Measurements from ENCODE around the gene UNC45A. TPM values are rescaled to one million over a fixed set of nuclear protein-coding genes. Genes with fewer than 3 reads are reported as not detected.

UNC45A gene
- total and polyA plus RNA-seq, 2 donors (not counting 1 experiment from before 2014, with no cell fraction given): 56.3 to 79.0 TPM

DNA sequence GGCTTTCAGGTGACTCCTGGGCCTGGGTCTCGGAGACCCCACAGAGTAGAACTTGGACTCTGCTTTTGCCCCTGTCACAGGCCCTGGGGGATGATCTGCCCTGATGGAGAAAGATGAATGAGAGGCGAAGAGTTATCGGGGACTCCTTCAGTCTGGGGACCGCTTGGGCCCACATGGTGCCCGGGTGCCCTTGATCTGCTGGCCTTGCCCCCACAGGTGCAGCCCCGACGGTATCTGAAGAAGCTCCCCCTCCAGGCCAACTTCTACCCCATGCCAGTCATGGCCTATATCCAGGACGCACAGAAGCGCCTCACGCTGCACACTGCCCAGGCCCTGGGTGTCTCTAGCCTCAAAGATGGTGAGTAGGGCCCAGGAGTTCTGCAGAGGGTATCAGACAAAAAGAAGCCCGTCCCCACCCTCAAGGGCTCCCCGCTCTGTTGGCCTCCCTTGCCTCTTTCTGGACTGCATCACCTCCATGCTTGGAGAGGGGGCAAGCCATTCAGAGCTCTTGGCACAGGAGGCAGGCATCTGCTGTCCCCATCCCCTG is 21.6 kb upstream of the UNC45A start:
- 100% methylated on average over 9 of the region's 12 CpGs for WGBS (ENCODE audit: insufficient coverage)
- H4K20me1 ChIP-seq (ENCODE audit: control insufficient read depth, insufficient read depth, low read length, poor library complexity, severe bottlenecking): no peaks in the 10 kb centered on the region
- no peak for ATAC-seq (ENCODE audit: low read depth)
- Mint-ChIP-seq H3K4me1 (peaks cover 10% of the 10 kb centered on the region), H3K4me3 (no peak overlapping the region), H3K27ac (no peak overlapping the region), H3K27me3 (no peaks in the 10 kb centered on the region), H3K9me3 (ENCODE audit: insufficient read depth) (no peaks in the 10 kb centered on the region)
- no peak overlapping the region for H3K4me3 ChIP-seq (ENCODE audit: control extremely low read depth in 1 of 5, extremely low read depth in 1 of 5, insufficient read depth in 1 of 5, low read depth in 2 of 5, low read length in 4 of 5)
- no peak overlapping the region for H3K27ac ChIP-seq (ENCODE audit: low read length in 2 of 2)
- H3K27me3 ChIP-seq (replicated peaks in 1 of 4; ENCODE audit: control extremely low read depth in 1 of 4, control insufficient read depth in 3 of 4, insufficient read depth in 4 of 4, low read length in 3 of 4): no peaks in the 10 kb centered on the region
- no peak overlapping the region for H2AFZ ChIP-seq (ENCODE audit: insufficient read depth, low read depth, low read length, poor library complexity, severe bottlenecking)
- H3K4me2 ChIP-seq (replicated peaks; ENCODE audit: low read depth, low read length, poor library complexity, severe bottlenecking): no peak overlapping the region
- ChIA-PET CTCF (interaction anchor here (1.8 kb wide), 1 partner anchor 19 kb away, joined by 5 read pairs; the partner anchor contains the start of gene HDDC3), POLR2A (no interaction called here)
- TF ChIP-seq, protein P1, sequence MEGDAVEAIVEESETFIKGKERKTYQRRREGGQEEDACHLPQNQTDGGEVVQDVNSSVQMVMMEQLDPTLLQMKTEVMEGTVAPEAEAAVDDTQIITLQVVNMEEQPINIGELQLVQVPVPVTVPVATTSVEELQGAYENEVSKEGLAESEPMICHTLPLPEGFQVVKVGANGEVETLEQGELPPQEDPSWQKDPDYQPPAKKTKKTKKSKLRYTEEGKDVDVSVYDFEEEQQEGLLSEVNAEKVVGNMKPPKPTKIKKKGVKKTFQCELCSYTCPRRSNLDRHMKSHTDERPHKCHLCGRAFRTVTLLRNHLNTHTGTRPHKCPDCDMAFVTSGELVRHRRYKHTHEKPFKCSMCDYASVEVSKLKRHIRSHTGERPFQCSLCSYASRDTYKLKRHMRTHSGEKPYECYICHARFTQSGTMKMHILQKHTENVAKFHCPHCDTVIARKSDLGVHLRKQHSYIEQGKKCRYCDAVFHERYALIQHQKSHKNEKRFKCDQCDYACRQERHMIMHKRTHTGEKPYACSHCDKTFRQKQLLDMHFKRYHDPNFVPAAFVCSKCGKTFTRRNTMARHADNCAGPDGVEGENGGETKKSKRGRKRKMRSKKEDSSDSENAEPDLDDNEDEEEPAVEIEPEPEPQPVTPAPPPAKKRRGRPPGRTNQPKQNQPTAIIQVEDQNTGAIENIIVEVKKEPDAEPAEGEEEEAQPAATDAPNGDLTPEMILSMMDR (IDR thresholded peaks at IDR 0.05): no peak
- no peak for TF ChIP-seq EZH2 (IDR thresholded peaks at IDR 0.05; ENCODE audit: borderline replicate concordance, insufficient read depth, low read depth, low read length, poor library complexity, severe bottlenecking)
- H3K79me2 ChIP-seq (ENCODE audit: control insufficient read depth, insufficient read depth, low read length): no peaks in the 10 kb centered on the region
- H3K9ac ChIP-seq (ENCODE audit: low read length): no peak overlapping the region
- H3K36me3 ChIP-seq (replicated peaks in 1 of 2; ENCODE audit: control extremely low read depth in 1 of 2, control insufficient read depth in 1 of 2, extremely low read depth in 1 of 2, insufficient read depth in 2 of 2, low read length in 1 of 2): peaks cover 1 to 87% of the 10 kb centered on the region in 2 experiments
- no peaks in the 10 kb centered on the region for H3K9me3 ChIP-seq (ENCODE audit: control extremely low read depth in 1 of 3, control insufficient read depth in 2 of 3, insufficient read depth in 1 of 3, low read length in 2 of 3)
- no peak for DNase-seq
- intact Hi-C loops (cut with micrococcal nuclease): no loop called here
- peaks cover 0 to 11% of the 10 kb centered on the region in 2 donors for H3K4me1 ChIP-seq (ENCODE audit: control insufficient read depth in 2 of 2, insufficient read depth in 2 of 2, low read length in 2 of 2)

DNA sequence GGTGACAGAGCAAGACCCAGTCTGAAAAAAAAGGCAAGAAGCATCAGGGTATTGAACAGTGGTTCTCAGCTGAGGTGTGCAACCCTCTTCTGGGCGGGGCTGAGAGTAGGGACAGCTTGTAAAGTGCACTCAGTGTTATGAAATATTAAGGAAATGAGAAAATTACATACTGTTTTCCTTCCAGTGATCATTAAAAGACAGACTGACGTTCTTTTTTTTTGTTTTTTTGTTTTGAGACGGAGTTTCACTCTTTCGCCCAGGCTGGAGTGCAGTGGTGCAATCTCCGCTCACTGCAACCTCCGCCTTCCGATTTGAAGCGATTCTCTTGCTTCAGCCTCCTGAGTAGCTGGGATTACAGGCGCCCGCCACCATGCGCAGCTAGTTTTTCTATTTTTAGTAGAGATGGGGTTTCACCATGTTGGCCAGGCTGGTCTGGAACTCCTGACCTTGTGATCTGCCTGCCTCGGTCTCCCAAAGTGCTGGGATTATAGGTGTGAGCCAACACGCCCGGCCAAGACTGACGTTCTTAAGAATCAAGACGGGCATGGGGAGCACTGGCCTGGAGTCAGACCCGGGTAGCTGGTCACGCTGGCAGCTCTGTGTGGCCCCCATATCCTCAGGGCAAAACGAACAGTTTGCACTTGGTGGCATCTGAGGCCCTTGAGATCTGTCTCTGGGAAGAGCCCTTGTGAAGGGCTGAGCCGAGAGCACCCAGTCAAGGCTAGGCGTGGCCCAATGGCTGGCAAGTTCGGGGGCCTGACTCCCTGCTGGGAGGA is 20.6 kb upstream of the UNC45A start:
- Histone ChIP-seq H3K9ac (ENCODE audit: low read length) (no peak overlapping the region), H3K4me1 (ENCODE audit: control insufficient read depth in 2 of 2, insufficient read depth in 2 of 2, low read length in 2 of 2) (peaks cover 0 to 11% of the 10 kb centered on the region in 2 donors), H4K20me1 (ENCODE audit: control insufficient read depth, insufficient read depth, low read length, poor library complexity, severe bottlenecking) (no peaks in the 10 kb centered on the region), H3K4me3 (ENCODE audit: control extremely low read depth in 1 of 5, extremely low read depth in 1 of 5, insufficient read depth in 1 of 5, low read depth in 2 of 5, low read length in 4 of 5) (no peak overlapping the region), H2AFZ (ENCODE audit: insufficient read depth, low read depth, low read length, poor library complexity, severe bottlenecking) (no peak overlapping the region), H3K9me3 (ENCODE audit: control extremely low read depth in 1 of 3, control insufficient read depth in 2 of 3, insufficient read depth in 1 of 3, low read length in 2 of 3) (no peaks in the 10 kb centered on the region), H3K27me3 (replicated peaks in 1 of 4; ENCODE audit: control extremely low read depth in 1 of 4, control insufficient read depth in 3 of 4, insufficient read depth in 4 of 4, low read length in 3 of 4) (no peaks in the 10 kb centered on the region), H3K79me2 (ENCODE audit: control insufficient read depth, insufficient read depth, low read length) (no peaks in the 10 kb centered on the region), H3K36me3 (replicated peaks in 1 of 2; ENCODE audit: control extremely low read depth in 1 of 2, control insufficient read depth in 1 of 2, extremely low read depth in 1 of 2, insufficient read depth in 2 of 2, low read length in 1 of 2) (peaks cover 1 to 90% of the 10 kb centered on the region in 2 experiments), H3K4me2 (replicated peaks; ENCODE audit: low read depth, low read length, poor library complexity, severe bottlenecking) (no peak overlapping the region), H3K27ac (ENCODE audit: low read length in 2 of 2) (no peak overlapping the region)
- WGBS (ENCODE audit: insufficient coverage): 96% methylated on average over 22 of the region's 22 CpGs
- CTCF ChIA-PET: interaction anchor here (1.8 kb wide), 1 partner anchor 18 kb away, joined by 5 read pairs; the partner anchor contains the start of gene HDDC3
- Mint-ChIP-seq H3K4me3 (no peak overlapping the region), H3K27ac (no peak overlapping the region), H3K9me3 (ENCODE audit: insufficient read depth) (no peaks in the 10 kb centered on the region), H3K27me3 (no peaks in the 10 kb centered on the region), H3K4me1 (peaks cover 10% of the 10 kb centered on the region)
- intact Hi-C loops (cut with micrococcal nuclease): no loop called here
- DNase-seq (no peak), ATAC-seq (ENCODE audit: low read depth) (no peak)
- TF ChIP-seq, protein P1 (IDR thresholded peaks at IDR 0.05): no peak
- TF ChIP-seq EZH2 (IDR thresholded peaks at IDR 0.05; ENCODE audit: borderline replicate concordance, insufficient read depth, low read depth, low read length, poor library complexity, severe bottlenecking): no peak
- POLR2A ChIA-PET: no interaction called here
